CD14-positive monocyte (primary cell): ENCODE measurements around the gene ADO. TPM values are rescaled to one million over a fixed set of nuclear protein-coding genes. Genes with fewer than 3 reads are reported as not detected.

ENCODE experiments used
- DNase-seq, 3 donors: peaks; one replicate each; pipeline ENCODE4 v3.0.0-alpha.2; 2011 to 2022
- H2AFZ ChIP-seq: 2 replicates; pipeline ENCODE4 v1.6.0; 2012; ENCODE audit warnings: mild to moderate bottlenecking, low read depth, low read length, inconsistent platforms; ENCODE audit not compliant: insufficient read depth, poor library complexity, severe bottlenecking
- H3K27ac ChIP-seq, 2 donors: 1 replicate in 1 of 2; 2 replicates in 1 of 2; pipeline ENCODE4 v1.5.1; 2012 to 2013; ENCODE audit warnings: low read length in 2 of 2, control low read depth in 1 of 2, inconsistent platforms in 1 of 2, low read depth in 1 of 2, mild to moderate bottlenecking in 1 of 2
- H3K27me3 ChIP-seq, 2 donors: one replicate each; pipeline versions ENCODE4 v1.6.0 to v1.6.1; 2011 to 2013; ENCODE audit warnings: low read length in 2 of 2; ENCODE audit not compliant: control insufficient read depth in 2 of 2, insufficient read depth in 2 of 2
- H3K36me3 ChIP-seq, 2 donors: replicated peaks in 1 of 2; 1 replicate in 1 of 2; 2 replicates in 1 of 2; pipeline versions ENCODE4 v1.5.1 to v1.6.1; 2012 to 2013; ENCODE audit warnings: low read length in 2 of 2, control low read depth in 1 of 2, inconsistent platforms in 1 of 2, mild to moderate bottlenecking in 1 of 2; ENCODE audit not compliant: insufficient read depth in 2 of 2, control insufficient read depth in 1 of 2
- H3K4me1 ChIP-seq, 2 donors: 1 replicate in 1 of 2; 2 replicates in 1 of 2; pipeline versions ENCODE4 v1.5.1 to v1.6.1; 2012 to 2013; ENCODE audit warnings: low read length in 2 of 2, control low read depth in 1 of 2, inconsistent platforms in 1 of 2, mild to moderate bottlenecking in 1 of 2, moderate library complexity in 1 of 2; ENCODE audit not compliant: insufficient read depth in 2 of 2, control insufficient read depth in 1 of 2
- H3K4me2 ChIP-seq: replicated peaks from 2 replicates; pipeline ENCODE3; 2012; ENCODE audit warnings: low read length, moderate library complexity, mild to moderate bottlenecking; ENCODE audit not compliant: poor library complexity, severe bottlenecking; ENCODE audit errors: extremely low read depth
- H3K4me3 ChIP-seq, 3 experiments: fragments of 200-600 bp in 1 of 3; sonication (generic) in 1 of 3; replicated peaks in 1 of 3; 1 replicate in 2 of 3; 2 replicates in 1 of 3; pipeline ENCODE4 v1.5.1; 2011 to 2013; ENCODE audit warnings: low read length in 3 of 3, mild to moderate bottlenecking in 3 of 3, control low read depth in 2 of 3, low read depth in 2 of 3, inconsistent platforms in 1 of 3, moderate library complexity in 1 of 3
- H3K79me2 ChIP-seq: 2 replicates; pipeline ENCODE4 v1.6.0; 2012; ENCODE audit warnings: mild to moderate bottlenecking, control low read depth, inconsistent platforms, low read length, moderate library complexity; ENCODE audit not compliant: insufficient read depth
- H3K9ac ChIP-seq: 2 replicates; pipeline ENCODE4 v1.6.0; 2017; ENCODE audit warnings: low read length, mild to moderate bottlenecking; ENCODE audit not compliant: insufficient read depth, poor library complexity, severe bottlenecking
- H3K9me3 ChIP-seq, 2 donors: replicated peaks in 1 of 2; 1 replicate in 1 of 2; 2 replicates in 1 of 2; pipeline versions ENCODE4 v1.5.1 to v1.6.1; 2012 to 2013; ENCODE audit warnings: low read length in 2 of 2, control low read depth in 1 of 2; ENCODE audit not compliant: control insufficient read depth in 1 of 2, insufficient read depth in 1 of 2
- H4K20me1 ChIP-seq: 2 replicates; pipeline ENCODE4 v1.6.0; 2012; ENCODE audit warnings: mild to moderate bottlenecking, low read length, control low read depth, moderate library complexity; ENCODE audit not compliant: insufficient read depth
- H3K27ac Mint-ChIP-seq, 7 donors: one replicate each; pipeline ENCODE4 v1.8.0; 2020; ENCODE audit warnings: mild to moderate bottlenecking in 7 of 7, mixed read lengths in 7 of 7, moderate library complexity in 6 of 7, inconsistent platforms in 2 of 7
- H3K27me3 Mint-ChIP-seq, 3 donors: one replicate each; pipeline ENCODE4 v1.8.0; 2021 to 2022; ENCODE audit warnings: low read depth in 3 of 3, mild to moderate bottlenecking in 3 of 3, mixed read lengths in 3 of 3, moderate library complexity in 3 of 3, inconsistent platforms in 1 of 3
- H3K36me3 Mint-ChIP-seq, 2 donors: one replicate each; pipeline ENCODE4 v1.8.0; 2020; ENCODE audit warnings: mixed read lengths in 2 of 2, inconsistent platforms in 1 of 2, mild to moderate bottlenecking in 1 of 2
- H3K4me1 Mint-ChIP-seq: one replicate; pipeline ENCODE4 v1.8.0; 2020; ENCODE audit warnings: mild to moderate bottlenecking, mixed read lengths
- H3K4me3 Mint-ChIP-seq, 2 donors: one replicate each; pipeline ENCODE4 v1.8.0; 2020; ENCODE audit warnings: mild to moderate bottlenecking in 2 of 2, mixed read lengths in 2 of 2, moderate library complexity in 1 of 2
- H3K9me3 Mint-ChIP-seq, 7 donors: one replicate each; pipeline ENCODE4 v1.8.0; 2020 to 2022; ENCODE audit warnings: mixed read lengths in 7 of 7, mild to moderate bottlenecking in 6 of 7, moderate library complexity in 6 of 7, inconsistent platforms in 2 of 7
- CTCF ChIP-seq: fragments of 200-600 bp; IDR thresholded peaks from one replicate; pipeline ENCODE4 v1.8.0; 2022; ENCODE audit warnings: antibody characterized with exemption, mild to moderate bottlenecking
- WGBS: methylation state at CpG from one replicate; pipeline ENCODE4 v1.1.5; 2013; ENCODE audit warnings: missing lambda C conversion rate; ENCODE audit not compliant: insufficient coverage; 5-methylcytosine and 5-hydroxymethylcytosine counted together
- intact Hi-C, 2 donors: fragments of 100-400 bp; cut with micrococcal nuclease; formaldehyde crosslinking; loops; one replicate each; pipeline versions ENCODE4 v1.15.0 to v1.15.1; 2023
- polyA plus RNA-seq, 3 donors: library from polyadenylated mRNA; depleted of rRNA in 1 of 3; unstranded in 2 of 3; stranded (reverse) in 1 of 3; fragments of 300-500 nt in 2 of 3; fragments of >200 nt in 1 of 3; fragmentation: Illumina TruSeq in 2 of 3; gene quantifications; 1 replicate in 2 of 3; 2 replicates in 1 of 3; pipeline ENCODE4 v1.2.3, GENCODE V29; 2012 to 2021

ADO gene
- polyA plus RNA-seq, 3 donors = 5.7 to 7.0 (median 6.2) TPM

- Mint-ChIP-seq H3K4me1 (peaks cover 30% of the 10 kb centered on the region), H3K4me3 (peak overlapping the region in 1 of 2 donors; percentile 81), H3K27me3 (peaks cover 0 to 7% (median 6%) of the 10 kb centered on the region in 3 donors), H3K27ac (peak overlapping the region; percentile 87 to 93 (median 88)), H3K36me3 (peaks cover 2 to 7% of the 10 kb centered on the region in 2 donors), H3K9me3 (peaks cover 0 to 4% (median 0%) of the 10 kb centered on the region in 7 donors)
- H2AFZ ChIP-seq = no peak overlapping the region
- H3K4me2 ChIP-seq = peak overlapping the region; percentile 56
- peak overlapping the region; percentile 34 for H3K9ac ChIP-seq
- 86% methylated on average over 1 of the region's 5 CpGs for WGBS
- H3K4me3 ChIP-seq = peak overlapping the region in 1 of 3 experiments; percentile 22
- no peaks in the 10 kb centered on the region for H4K20me1 ChIP-seq
- H3K27ac ChIP-seq = peak overlapping the region; percentile 49 to 82
- peak; percentile 69 to 80 (median 70) for DNase-seq
- intact Hi-C loops = loop anchor here in 1 of 2 donors (5.0 kb wide), 2 partner anchors 43 to 127 kb away; partner anchors contain the start of gene ADO
- no peaks in the 10 kb centered on the region for H3K79me2 ChIP-seq
- H3K9me3 ChIP-seq = no peaks in the 10 kb centered on the region
- H3K36me3 ChIP-seq = no peaks in the 10 kb centered on the region
- no peak for TF ChIP-seq CTCF
- H3K27me3 ChIP-seq = no peaks in the 10 kb centered on the region
- H3K4me1 ChIP-seq = peaks cover 24 to 26% of the 10 kb centered on the region in 2 donors
Measured at GRCh38 chr10:62759599-62760175, 44.8 kb upstream of the ADO start.

- H3K4me3 Mint-ChIP-seq = peak overlapping the region; percentile 45 to 81
- no peaks in the 10 kb centered on the region for H3K79me2 ChIP-seq
- 0% methylated on average over 13 of the region's 14 CpGs for WGBS
- peaks cover 2 to 7% of the 10 kb centered on the region in 2 donors for H3K36me3 Mint-ChIP-seq
- peak overlapping the region; percentile 34 for H3K9ac ChIP-seq
- H3K27me3 ChIP-seq = no peaks in the 10 kb centered on the region
- no peak for TF ChIP-seq CTCF
- peak overlapping the region; percentile 49 to 82 for H3K27ac ChIP-seq
- H3K9me3 Mint-ChIP-seq = no peaks in the 10 kb centered on the region
- H3K27ac Mint-ChIP-seq = peak overlapping the region; percentile 87 to 93 (median 89)
- H3K36me3 ChIP-seq = no peaks in the 10 kb centered on the region
- H3K27me3 Mint-ChIP-seq = peaks cover 2 to 6% (median 3%) of the 10 kb centered on the region in 3 donors
- no peaks in the 10 kb centered on the region for H4K20me1 ChIP-seq
- intact Hi-C loops = loop anchor here in 1 of 2 donors (5.0 kb wide), 2 partner anchors 42 to 128 kb away; partner anchors contain the start of gene ADO
- DNase-seq = peak; percentile 61 to 73 (median 71)
- H3K4me2 ChIP-seq = peak overlapping the region; percentile 56
- H3K4me1 Mint-ChIP-seq = peaks cover 30% of the 10 kb centered on the region
- H3K4me3 ChIP-seq = peak overlapping the region in 1 of 3 experiments; percentile 22
- peaks cover 24 to 26% of the 10 kb centered on the region in 2 donors for H3K4me1 ChIP-seq
- peak overlapping the region; percentile 4 for H2AFZ ChIP-seq
- H3K9me3 ChIP-seq = no peaks in the 10 kb centered on the region
Measured at GRCh38 chr10:62760401-62760800, 44.1 kb upstream of the ADO start.
